GM19372 (cell line): ENCODE data around the gene SNAPIN.
"Not testable (repeated sequence)": the region's sequence is repeated elsewhere in the genome, so short reads cannot be mapped to it uniquely, and the experiment has no call there.

Experiments
- ATAC-seq: cut with Tn5 transposase; IDR thresholded peaks from one replicate; pipeline ENCODE4 v1.9.1; 2021; ENCODE audit warnings: mild to moderate bottlenecking, low read depth, moderate library complexity; ENCODE audit not compliant: unreplicated experiment

SNAPIN gene

DNA sequence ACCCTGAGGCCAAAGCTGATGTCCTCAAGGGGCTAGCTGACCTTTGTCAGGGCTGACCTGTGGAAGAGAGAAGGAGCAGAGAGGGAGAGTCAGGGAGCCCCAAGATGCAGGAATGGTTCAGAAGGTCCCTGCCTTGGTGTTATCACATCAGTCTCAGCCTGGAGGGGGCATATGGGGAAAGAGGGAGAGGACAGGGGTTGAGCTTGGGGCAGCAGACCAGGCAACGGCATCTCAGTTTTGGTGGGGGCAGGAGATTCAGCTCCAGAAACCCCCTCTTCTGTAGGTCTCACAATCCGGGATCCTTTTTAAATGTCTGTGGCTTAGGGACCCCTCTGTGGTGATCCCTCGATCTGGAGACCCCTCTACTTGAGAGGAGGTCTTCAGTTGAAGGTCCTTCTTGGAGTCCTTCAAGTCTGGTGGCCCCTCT, 32.0 kb upstream of the SNAPIN start:
- no peak for ATAC-seq

DNA sequence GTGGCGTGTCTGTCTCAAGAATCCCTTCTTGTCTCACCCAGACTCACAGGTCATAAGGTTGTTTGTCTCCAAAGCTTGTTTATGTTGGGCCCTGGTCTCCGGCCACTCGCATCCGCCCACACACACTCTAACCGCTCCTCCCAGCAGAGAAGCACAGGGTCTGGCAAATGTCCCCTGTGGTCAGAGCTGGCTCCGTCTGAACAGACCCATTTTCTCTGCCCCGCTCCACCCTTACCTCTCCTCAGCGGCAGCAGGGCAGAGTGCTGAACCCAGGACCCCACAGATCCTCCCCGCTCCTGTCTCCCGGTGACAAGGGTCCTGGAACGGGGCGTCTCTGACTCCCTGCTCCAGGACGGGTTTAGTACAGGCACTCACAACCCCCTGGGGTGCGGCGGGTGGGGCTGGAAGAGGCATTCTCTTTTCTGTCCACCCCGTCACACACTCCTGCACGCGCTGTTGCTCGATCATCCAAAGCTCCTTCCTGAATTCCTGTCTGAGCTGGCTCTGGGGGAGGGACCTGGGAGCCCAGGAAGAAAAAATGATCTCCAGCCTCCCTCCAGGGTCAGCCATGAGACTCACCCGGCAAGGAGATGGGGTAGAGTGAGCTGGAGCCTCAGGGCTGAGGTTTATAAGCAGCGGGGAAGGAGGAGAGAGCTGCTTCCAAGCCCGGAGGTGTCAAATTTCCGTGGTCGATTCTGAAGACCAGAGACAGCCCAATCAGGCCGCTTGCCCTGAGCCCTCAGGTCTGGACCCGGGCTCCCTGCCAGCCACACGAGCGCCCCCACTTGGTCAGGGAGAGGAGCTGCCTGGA, 31.4 kb upstream of the SNAPIN start, which contains the start of gene S100A13:
TSS of gene S100A13 (minus strand) at position 602 of the 811 bp plus-strand sequence. CDS start 1,033 bp downstream, outside the sequence.
- no peak for ATAC-seq

DNA sequence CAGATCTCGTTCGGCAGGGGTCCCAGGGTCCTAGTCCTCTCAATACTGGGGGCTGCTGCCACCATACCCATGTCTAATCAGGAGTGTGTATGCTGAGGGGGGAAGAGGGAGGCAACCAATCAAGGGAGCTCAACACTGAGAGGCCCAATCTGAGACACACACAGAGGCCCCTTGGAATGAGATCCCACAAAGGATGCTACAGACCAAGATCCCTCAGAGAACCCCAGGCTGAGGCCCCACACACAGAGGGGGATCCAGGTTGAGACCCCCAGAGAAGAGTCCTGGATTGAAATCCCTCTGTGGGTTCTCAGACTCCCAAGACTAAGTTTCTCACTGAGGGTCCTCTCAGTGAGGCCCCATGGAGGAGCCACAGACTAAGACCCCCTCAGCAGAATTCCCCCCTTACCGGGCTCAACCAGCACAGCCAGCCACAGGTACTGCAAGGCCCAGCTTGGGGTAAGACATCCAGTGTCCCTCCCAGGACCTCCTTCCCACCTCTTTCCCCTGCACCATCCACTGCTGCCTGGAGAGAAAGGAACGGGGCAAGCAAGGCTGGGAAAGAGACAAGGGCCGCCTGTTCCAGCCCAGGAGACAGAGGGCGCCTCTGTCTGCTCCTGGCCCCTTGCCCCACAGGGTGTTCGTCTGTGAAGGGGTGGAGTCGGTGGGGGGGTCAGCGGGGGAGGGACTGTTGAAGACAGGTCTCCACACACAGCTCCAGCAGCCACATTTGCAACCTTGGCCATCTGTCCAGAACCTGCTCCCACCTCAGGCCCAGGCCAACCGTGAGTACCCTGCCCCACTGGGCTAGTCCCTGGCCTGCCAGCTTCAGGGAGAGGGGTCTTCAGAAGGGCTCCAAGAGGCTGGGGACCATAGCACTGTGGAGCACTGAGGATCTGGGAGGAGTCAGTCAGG, 30.5 kb upstream of the SNAPIN start, which contains the start of gene S100A1:
TSS of gene S100A1 (plus strand) at position 720 of the 912 bp plus-strand sequence. CDS start 2,088 bp downstream, outside the sequence.
- ATAC-seq = no peak

DNA sequence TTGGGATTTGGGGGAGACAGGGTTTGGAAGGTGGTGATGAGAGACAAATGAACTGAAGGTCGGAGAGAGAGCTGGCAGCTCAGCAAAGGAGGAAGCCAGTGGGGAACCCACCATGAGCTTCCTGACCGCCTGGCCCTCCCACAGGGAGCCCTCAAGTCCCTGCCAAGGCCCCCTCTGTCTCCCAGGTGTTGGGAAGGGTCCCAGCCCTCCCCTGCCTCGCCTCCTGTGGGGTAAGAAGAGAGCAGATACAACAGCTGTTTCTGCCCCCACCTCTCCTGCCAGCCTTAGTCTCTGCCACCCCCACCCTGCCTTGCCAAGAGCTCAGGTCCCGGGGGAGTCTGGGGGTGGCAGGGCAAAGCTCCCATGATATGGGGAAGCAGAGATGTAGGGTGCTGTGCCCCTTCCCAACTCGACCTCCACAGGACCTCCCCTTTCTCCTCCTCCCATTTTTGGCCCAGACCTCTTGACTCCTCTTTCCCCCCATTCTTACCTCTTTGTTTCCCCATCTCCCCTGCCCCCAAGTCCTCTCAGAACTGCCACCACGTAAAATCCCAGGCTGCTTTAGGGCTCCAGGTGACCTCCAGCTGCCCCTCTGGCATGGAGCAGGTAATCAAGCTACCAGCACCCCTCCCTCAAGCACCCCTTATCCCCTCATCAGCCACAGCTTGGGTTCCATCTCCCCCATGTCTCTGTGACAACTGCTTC, 29.7 kb upstream of the SNAPIN start:
- no peak for ATAC-seq

DNA sequence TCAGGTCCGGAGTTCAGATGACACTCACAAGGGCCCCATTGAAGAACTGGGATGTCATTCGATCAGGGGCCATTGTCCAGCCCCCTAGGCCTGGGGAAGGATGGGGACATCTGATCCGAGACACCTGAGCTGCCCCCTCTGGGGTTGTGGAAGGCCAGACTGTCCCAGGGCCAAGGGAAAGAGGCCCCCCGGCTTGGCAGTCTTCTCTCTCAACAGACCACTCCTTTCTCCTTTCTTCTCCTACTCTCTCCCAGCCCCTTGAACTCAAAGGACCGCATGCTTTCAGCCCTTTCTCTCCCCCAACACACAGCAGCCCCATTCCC, 29.2 kb upstream of the SNAPIN start:
- no peak for ATAC-seq

DNA sequence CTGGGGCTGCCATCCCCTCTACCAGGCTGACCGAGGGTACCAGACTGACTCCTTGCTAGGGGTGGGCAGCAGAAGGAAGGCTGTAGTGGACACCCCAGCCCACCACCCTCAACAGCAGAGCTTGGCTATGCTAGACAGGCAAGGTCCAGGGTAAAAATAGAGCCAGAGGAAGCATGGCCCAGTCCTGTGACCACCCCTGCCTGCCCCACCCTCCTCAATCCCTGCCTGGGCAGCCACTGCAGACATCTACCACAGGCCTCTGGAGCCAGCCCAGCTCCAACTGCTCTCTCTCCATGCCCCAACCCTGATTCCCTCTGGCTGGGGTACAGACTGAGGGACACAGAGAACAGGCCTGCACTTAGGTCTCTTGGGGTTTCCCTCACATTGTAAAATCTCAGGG, 28.5 kb upstream of the SNAPIN start:
- ATAC-seq = no peak

DNA sequence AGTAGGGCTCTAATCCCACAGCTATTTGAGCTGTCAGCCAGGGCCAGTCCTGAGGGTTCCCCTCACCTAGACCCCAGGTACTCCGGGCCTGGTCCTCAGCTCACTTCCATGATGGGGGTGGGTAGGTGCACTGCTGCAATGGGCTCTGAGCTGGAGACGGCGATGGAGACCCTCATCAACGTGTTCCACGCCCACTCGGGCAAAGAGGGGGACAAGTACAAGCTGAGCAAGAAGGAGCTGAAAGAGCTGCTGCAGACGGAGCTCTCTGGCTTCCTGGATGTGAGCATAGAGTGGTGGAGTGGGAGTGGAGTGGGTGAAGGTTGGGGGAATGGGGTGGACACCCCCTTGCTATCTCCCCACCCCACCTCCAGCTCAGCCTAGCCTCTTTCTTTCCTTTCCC, 28.1 kb upstream of the SNAPIN start:
- ATAC-seq = no peak

DNA sequence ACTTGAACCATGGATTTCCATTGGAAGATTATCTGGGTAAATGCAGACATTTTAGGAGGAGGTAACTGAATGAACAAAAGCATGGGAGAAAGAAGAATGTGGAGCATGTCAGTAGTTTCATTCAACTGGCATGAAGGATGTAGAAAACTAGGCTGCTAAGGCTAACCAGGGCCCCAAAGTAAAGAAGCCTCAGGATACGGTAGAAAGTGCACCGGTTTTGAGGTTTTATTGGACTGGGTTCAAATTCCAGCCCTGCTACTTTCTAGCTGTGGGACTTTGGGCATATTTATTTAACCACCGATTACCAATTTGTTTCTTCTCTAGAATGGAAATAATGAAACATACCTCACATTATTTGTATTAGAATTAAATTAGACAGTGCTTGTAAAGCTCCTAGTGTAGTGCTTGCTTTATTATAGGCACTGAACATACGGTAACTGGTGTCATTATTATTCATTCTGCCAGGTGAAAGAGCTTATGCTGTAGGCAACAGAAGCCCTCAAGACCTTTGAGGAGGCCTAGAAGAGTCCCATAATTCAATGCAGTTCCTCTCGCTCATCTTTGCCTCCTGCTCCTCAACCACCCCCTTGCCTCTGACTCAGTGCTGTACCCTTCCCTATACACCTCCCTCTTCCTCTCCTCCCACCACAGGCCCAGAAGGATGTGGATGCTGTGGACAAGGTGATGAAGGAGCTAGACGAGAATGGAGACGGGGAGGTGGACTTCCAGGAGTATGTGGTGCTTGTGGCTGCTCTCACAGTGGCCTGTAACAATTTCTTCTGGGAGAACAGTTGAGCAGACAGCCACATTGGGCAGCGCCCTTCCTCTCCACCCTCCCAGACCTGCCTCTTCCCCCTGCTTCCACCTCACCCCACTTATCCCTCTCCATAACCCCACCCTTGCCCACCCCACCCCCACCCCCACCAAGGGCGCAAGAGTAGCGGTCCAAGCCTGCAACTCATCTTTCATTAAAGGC, 27.2 kb upstream of the SNAPIN start:
- ATAC-seq = no peak

DNA sequence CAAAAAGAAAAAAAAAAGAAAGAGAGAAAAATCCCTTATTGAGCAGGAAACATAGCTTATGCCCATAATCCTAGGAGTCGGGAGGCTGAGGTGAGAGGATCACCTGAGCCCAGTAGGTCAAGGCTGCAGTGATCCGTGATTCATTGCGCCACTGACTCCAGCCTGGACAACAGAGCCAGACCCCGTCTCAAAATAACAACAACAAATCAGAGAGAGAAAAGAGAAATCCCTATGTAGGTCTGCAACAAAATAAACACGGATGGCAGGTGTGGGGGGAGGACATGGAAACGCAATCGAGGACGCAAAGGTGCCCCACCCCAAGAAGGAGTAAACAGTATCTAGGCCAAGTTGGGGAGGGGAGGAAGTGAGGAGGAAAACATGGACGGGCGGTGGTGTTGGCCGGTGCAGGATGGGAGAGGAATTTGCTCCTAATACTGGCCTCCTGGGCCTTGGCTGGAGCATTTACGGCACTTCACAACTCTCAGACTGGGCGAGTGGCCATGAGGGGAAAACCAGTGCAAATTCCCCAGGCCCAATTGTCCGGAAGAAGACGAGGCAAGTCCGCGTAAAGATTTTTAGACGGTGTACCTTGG, 25.2 kb upstream of the SNAPIN start:
- ATAC-seq = no peak

DNA sequence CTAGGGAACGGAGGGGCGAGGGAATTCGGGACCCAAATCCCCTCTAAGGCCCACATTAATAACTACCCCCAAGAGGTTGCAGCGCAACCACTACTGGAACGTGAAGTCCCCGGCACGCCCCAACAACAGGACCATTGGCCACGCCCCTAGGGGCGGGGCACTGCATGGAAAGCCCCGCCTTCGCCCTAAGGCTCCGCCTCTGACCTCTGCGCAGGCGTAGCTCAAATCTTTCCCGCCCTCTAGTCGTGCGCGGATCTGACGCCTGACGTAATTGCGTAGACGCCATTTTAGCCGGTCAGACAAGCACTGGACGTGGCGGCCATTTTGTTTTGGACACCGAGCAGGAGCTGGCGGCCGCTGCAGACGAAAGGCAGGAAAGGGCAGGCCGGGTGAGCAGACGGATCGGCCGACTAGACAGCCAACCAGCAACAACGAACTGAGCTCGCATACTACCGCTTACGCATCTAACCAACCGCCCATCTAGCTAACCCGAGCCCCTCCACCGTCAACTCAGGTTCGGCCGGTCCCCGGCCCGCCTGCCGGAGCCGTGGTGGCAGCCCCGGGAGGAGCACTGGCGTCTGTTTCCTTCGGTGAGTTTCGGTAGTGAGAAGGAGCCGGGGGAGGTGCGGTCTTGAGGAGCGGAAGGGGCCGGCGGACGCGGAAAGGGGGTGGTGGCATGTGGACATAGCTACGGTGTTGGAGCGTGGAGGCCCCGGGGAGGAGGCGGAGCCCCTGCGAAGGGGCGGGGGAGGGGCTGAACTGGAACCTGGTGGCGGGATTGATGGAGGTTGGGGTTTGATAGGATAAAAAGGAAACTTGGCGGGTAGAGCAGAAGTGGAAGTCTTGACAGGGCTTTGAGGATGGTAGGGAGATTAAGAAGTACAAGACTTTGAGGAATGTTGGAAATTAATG, 24.5 kb upstream of the SNAPIN start, which contains the start of gene CHTOP:
TSS of gene CHTOP (plus strand) at position 313 of the 912 bp plus-strand sequence. CDS start 2,523 bp downstream, outside the sequence.
- peak; percentile 92 for ATAC-seq

DNA sequence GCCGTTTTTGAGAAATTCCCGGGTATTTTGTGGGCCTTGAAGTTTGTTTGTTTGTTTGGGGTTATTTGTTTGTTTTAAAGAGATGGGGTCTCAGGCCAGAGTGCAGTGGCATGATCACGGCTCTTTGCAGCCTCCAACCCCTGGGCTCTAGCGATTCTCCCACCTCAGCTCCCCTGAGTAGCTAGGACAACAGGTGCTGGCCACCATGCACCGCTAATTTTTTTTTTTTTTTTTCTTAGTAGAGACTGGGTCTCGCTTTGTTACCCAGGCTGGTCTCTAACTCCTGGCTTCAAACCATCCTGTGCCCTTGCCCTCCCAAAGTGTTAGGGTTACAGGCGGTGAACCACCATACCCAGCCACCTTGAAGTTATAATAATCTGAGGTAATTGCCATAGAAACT, 22.6 kb upstream of the SNAPIN start:
- no peak for ATAC-seq

DNA sequence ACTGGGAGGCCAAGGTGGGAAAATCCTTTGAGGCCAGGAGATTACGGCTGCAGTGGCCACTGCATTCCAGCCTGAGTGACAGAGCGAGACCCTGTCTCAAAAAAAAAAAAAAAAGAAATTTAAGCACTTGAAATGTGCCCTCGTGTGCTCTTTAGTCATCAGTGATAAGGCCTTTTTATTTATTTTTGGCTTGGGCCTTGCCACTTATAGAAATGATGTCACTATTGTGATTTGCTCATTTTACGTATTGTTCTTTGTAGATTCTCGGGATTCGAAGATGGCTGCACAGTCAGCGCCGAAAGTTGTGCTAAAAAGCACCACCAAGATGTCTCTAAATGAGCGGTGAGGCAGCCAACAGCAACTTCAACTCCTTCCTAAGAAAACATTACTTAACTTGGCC, 22.2 kb upstream of the SNAPIN start:
- no peak for ATAC-seq

DNA sequence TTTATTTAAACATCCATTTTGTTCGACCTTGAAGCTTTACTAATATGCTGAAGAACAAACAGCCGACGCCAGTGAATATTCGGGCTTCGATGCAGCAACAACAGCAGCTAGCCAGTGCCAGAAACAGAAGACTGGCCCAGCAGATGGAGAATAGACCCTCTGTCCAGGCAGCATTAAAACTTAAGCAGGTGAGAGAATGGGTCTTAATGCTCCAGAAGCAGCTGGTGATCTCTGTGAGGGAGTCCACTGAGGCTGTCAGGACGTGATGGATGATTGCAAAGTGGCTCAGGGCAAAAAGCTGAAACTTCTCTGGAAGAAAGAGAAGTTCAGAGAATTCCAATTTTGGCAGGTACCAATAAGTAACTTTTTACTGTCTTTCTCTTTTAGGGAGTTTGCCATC, 20.2 kb upstream of the SNAPIN start:
- no peak for ATAC-seq

DNA sequence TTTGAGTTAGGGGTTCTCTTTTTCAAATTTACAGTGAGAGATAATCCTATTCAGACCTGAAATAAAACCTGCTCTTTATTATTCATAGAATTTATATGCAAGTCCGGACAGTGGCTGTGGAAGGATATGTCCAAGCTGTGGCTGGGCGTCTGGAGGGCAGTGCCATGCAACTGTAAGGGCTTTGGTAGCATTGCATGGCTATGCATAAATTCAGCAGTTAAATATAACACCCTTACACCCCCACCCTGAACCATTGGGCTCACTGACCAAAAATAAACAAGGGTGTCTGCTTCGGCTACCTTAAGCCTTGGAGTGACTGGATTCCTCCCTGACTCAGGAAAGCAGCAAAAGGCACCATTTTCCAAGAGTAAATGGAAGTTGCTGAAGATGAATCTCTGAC, 19.2 kb upstream of the SNAPIN start:
- no peak for ATAC-seq

DNA sequence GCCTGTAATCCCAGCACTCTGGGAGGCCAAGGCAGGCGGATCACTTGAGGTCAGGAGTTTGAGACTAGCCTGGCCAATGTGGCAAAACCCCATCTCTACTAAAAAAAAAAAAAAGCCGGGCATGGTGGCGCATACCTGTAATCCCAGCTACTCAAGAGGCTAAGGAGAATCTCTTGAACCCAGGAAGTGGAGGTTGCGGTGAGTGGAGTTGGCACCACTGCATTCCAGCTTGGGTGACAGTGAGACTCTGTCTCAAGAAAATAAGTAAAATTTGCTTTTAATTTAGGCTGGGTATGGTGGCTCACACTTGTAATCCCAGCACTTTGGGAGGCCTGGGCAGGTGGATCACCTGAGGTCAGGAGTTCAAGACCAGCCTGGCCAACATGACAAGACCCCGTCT, 18.3 kb upstream of the SNAPIN start:
- ATAC-seq = not testable (repeated sequence)

DNA sequence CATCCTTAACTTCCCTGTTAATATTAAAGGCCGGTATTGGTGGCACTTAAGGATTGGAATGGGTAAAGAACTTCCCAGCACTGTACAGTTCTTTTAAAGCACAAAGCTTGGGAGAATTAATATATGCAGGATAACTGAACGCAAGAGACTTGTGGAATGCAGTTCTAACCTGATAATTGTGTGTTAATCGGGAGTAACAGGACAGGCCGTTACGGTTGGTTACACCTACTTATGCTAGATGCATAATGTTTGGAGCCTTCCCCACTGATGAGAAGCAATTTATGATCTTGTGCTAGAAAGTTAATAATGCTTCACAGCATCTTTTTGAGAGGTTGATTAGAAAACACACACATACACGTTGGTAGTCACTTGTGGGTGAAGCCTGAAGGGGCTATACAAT, 17.6 kb upstream of the SNAPIN start:
- no peak for ATAC-seq

DNA sequence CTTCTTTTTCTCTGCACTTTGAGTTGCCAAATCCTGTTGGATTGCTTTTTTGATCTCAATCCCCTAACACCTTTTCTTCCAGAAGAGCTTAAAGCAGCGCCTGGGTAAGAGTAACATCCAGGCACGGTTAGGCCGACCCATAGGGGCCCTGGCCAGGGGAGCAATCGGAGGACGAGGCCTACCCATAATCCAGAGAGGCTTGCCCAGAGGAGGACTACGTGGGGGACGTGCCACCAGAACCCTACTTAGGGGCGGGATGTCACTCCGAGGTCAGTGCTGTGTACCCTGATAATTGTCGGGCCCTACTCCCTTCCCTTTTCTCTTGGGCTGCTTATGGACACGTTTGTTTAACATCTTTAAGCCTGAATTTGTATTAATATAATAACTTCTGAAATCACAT, 16.3 kb upstream of the SNAPIN start:
- ATAC-seq = no peak

DNA sequence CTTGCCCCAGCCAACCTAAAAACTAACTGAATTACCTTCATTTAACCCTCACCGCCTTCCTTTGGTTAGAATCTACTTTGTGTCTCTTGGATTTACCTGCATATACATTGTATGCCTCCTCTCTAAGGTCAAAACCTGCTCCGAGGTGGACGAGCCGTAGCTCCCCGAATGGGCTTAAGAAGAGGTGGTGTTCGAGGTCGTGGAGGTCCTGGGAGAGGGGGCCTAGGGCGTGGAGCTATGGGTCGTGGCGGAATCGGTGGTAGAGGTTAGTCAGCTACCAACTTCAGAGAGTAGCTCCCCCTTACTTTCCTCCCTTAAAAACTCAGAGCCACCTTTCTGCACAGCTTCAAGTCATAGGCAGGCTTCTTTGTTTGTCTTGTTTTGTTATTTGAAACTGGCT, 15.4 kb upstream of the SNAPIN start:
- no peak for ATAC-seq
